Endodermal cell (in vitro differentiated cells): ENCODE data around the gene NKAIN1. TPM values are rescaled to one million over a fixed set of nuclear protein-coding genes. Genes with fewer than 3 reads are reported as not detected.

Source experiments
- DNase-seq: peaks from one replicate; pipeline ENCODE4 v3.0.0-alpha.2; 2017
- H3K27ac ChIP-seq: 2 replicates; pipeline ENCODE4 v1.5.1; 2013; ENCODE audit warnings: mild to moderate bottlenecking, low read depth, low read length, moderate library complexity
- H3K27me3 ChIP-seq: 2 replicates; pipeline ENCODE4 v1.6.1; 2013; ENCODE audit warnings: mild to moderate bottlenecking, low read length, moderate library complexity; ENCODE audit not compliant: insufficient read depth, control insufficient read depth, poor library complexity, severe bottlenecking
- H3K36me3 ChIP-seq: 2 replicates; pipeline ENCODE4 v1.7.0; 2013; ENCODE audit warnings: mild to moderate bottlenecking, low read length, moderate library complexity; ENCODE audit not compliant: control insufficient read depth, insufficient read depth
- H3K4me1 ChIP-seq: one replicate; pipeline ENCODE4 v1.7.0; 2013; ENCODE audit warnings: low read length; ENCODE audit not compliant: control insufficient read depth, insufficient read depth
- H3K4me3 ChIP-seq: 2 replicates; pipeline ENCODE4 v1.5.1; 2013; ENCODE audit warnings: mild to moderate bottlenecking, low read length, moderate library complexity
- H3K9ac ChIP-seq: 2 replicates; pipeline ENCODE4 v1.6.1; 2013; ENCODE audit warnings: mild to moderate bottlenecking, low read length, moderate library complexity; ENCODE audit not compliant: poor library complexity, severe bottlenecking; ENCODE audit errors: extremely low read depth
- H3K9me3 ChIP-seq: 2 replicates; pipeline ENCODE4 v1.6.1; 2013; ENCODE audit warnings: mild to moderate bottlenecking, low read length, moderate library complexity; ENCODE audit not compliant: control insufficient read depth
- H3K27ac Mint-ChIP-seq: 2 replicates; pipeline ENCODE4 v1.8.0; 2020; ENCODE audit warnings: mixed read lengths
- H3K27me3 Mint-ChIP-seq: 2 replicates; pipeline ENCODE4 v1.8.0; 2021; ENCODE audit warnings: mild to moderate bottlenecking, mixed read lengths; ENCODE audit not compliant: insufficient read depth
- H3K36me3 Mint-ChIP-seq: 2 replicates; pipeline ENCODE4 v1.8.0; 2020; ENCODE audit warnings: low read depth, mixed read lengths
- H3K4me1 Mint-ChIP-seq: 2 replicates; pipeline ENCODE4 v1.8.0; 2020; ENCODE audit warnings: mixed read lengths
- H3K4me3 Mint-ChIP-seq: 2 replicates; pipeline ENCODE4 v1.8.0; 2020; ENCODE audit warnings: mild to moderate bottlenecking, moderate library complexity, mixed read lengths
- H3K9me3 Mint-ChIP-seq: 2 replicates; pipeline ENCODE4 v1.8.0; 2020; ENCODE audit warnings: mild to moderate bottlenecking, mixed read lengths
- CTCF ChIP-seq: fragments of 200-600 bp; sonication (generic); conservative IDR thresholded peaks from 2 replicates; pipeline ENCODE4 v1.5.0; 2021; ENCODE audit warnings: antibody characterized with exemption, mild to moderate bottlenecking
- WGBS, 2 experiments: methylation state at CpG; one replicate each; pipeline versions ENCODE4 v1.1.5 to v1.1.7; 2013; ENCODE audit warnings: missing lambda C conversion rate in 2 of 2, mixed read lengths in 1 of 2; ENCODE audit not compliant: insufficient coverage in 1 of 2, insufficient read length in 1 of 2; 5-methylcytosine and 5-hydroxymethylcytosine counted together
- total RNA-seq, 2 donors: library from RNA; stranded (reverse); fragmentation: NEBNext Ultra II Directional in 1 of 2; extraction: Animal tissue kit (Norgen Biotek cat#: 25700) in 1 of 2; gene quantifications; 2 replicates in 1 of 2; 3 replicates in 1 of 2; pipeline ENCODE4 v1.2.1, GENCODE V29; 2021

Gene NKAIN1
- total RNA-seq, 2 donors from 2014 or later = 7.0 to 13.2 TPM

- Histone ChIP-seq H3K36me3 (no peaks in the 10 kb centered on the region), H3K27me3 (no peaks in the 10 kb centered on the region), H3K9ac (no peak overlapping the region), H3K27ac (no peak overlapping the region), H3K4me3 (no peak overlapping the region), H3K4me1 (no peaks in the 10 kb centered on the region), H3K9me3 (peaks cover 7% of the 10 kb centered on the region)
- TF ChIP-seq CTCF = no peak
- no peak for DNase-seq
- WGBS, 2 experiments = 92 to 100% methylated on average over 1 to 3 of the region's 3 CpGs
- peaks cover 12% of the 10 kb centered on the region for H3K9me3 Mint-ChIP-seq
- peaks cover 1% of the 10 kb centered on the region for H3K27me3 Mint-ChIP-seq
- H3K36me3 Mint-ChIP-seq = peaks cover 13% of the 10 kb centered on the region
- H3K27ac Mint-ChIP-seq = no peak overlapping the region
- H3K4me1 Mint-ChIP-seq = peaks cover 8% of the 10 kb centered on the region
- no peak overlapping the region for H3K4me3 Mint-ChIP-seq
Observed at GRCh38 chr1:31153423-31153822, 86.3 kb downstream of the NKAIN1 start.

- no peak overlapping the region for H3K27ac Mint-ChIP-seq
- H3K4me3 Mint-ChIP-seq = no peak overlapping the region
- H3K4me1 ChIP-seq = no peaks in the 10 kb centered on the region
- H3K36me3 ChIP-seq = no peaks in the 10 kb centered on the region
- TF ChIP-seq CTCF = no peak
- WGBS, 2 experiments = 91% methylated on average over 6 to 8 of the region's 8 CpGs
- H3K9ac ChIP-seq = no peak overlapping the region
- H3K36me3 Mint-ChIP-seq = peaks cover 7% of the 10 kb centered on the region
- H3K27me3 ChIP-seq = no peaks in the 10 kb centered on the region
- H3K27me3 Mint-ChIP-seq = peaks cover 1% of the 10 kb centered on the region
- H3K9me3 ChIP-seq = peaks cover 7% of the 10 kb centered on the region
- no peak overlapping the region for H3K27ac ChIP-seq
- peaks cover 12% of the 10 kb centered on the region for H3K9me3 Mint-ChIP-seq
- DNase-seq = no peak
- peaks cover 8% of the 10 kb centered on the region for H3K4me1 Mint-ChIP-seq
- no peak overlapping the region for H3K4me3 ChIP-seq
Observed at GRCh38 chr1:31152181-31152795, 87.4 kb downstream of the NKAIN1 start.

GRCh38 chr1:31151402-31151801 is 88.3 kb downstream of the NKAIN1 start:
- TF ChIP-seq CTCF = no peak
- WGBS, 2 experiments = 96 to 100% methylated on average over 2 to 3 of the region's 3 CpGs
- peaks cover 12% of the 10 kb centered on the region for H3K9me3 Mint-ChIP-seq
- H3K4me3 Mint-ChIP-seq = no peak overlapping the region
- DNase-seq = no peak
- peaks cover 1% of the 10 kb centered on the region for H3K27me3 Mint-ChIP-seq
- no peaks in the 10 kb centered on the region for H3K27me3 ChIP-seq
- H3K4me3 ChIP-seq = no peak overlapping the region
- peaks cover 7% of the 10 kb centered on the region for H3K9me3 ChIP-seq
- H3K36me3 ChIP-seq = no peaks in the 10 kb centered on the region
- H3K9ac ChIP-seq = no peak overlapping the region
- no peak overlapping the region for H3K27ac ChIP-seq
- H3K4me1 Mint-ChIP-seq = peaks cover 8% of the 10 kb centered on the region
- peaks cover 3% of the 10 kb centered on the region for H3K36me3 Mint-ChIP-seq
- H3K4me1 ChIP-seq = no peaks in the 10 kb centered on the region
- no peak overlapping the region for H3K27ac Mint-ChIP-seq
